PFSK-1 (cell line): Measurements from ENCODE around the gene PTPRQ.

Experiments used
- FOXP2 ChIP-seq: optimal IDR thresholded peaks from 2 replicates; pipeline ENCODE3; 2011; ENCODE audit warnings: borderline replicate concordance, control low read depth, inconsistent platforms; ENCODE audit not compliant: insufficient read depth; ENCODE audit errors: extremely low read length, extremely low read depth
- POLR2AphosphoS5 ChIP-seq: IDR thresholded peaks from 2 replicates; pipeline ENCODE4 v1.6.1; 2012; ENCODE audit warnings: low read depth, mild to moderate bottlenecking, control low read depth, low read length, moderate library complexity
- REST ChIP-seq, 2 experiments: IDR thresholded peaks; 2 replicates each; pipeline versions ENCODE4 v1.6.1 to v1.8.0; 2011 to 2012; ENCODE audit warnings: low read depth in 2 of 2, low read length in 2 of 2, control low read depth in 1 of 2, inconsistent platforms in 1 of 2, mild to moderate bottlenecking in 1 of 2, moderate library complexity in 1 of 2; ENCODE audit not compliant: insufficient read depth in 1 of 2
- SIN3A ChIP-seq: IDR thresholded peaks from 2 replicates; pipeline ENCODE4 v1.6.1; 2012; ENCODE audit warnings: mild to moderate bottlenecking, low read length, moderate library complexity, borderline replicate concordance; ENCODE audit not compliant: insufficient read depth
- TAF1 ChIP-seq: IDR thresholded peaks from 2 replicates; pipeline ENCODE4 v1.6.1; 2012; ENCODE audit warnings: low read length, control low read depth, borderline replicate concordance; ENCODE audit not compliant: insufficient read depth

PTPRQ gene

GRCh38 chr12:80692114-80692513 is 248.1 kb downstream of the PTPRQ start:
- no peak for TF ChIP-seq POLR2AphosphoS5
- TF ChIP-seq TAF1, result no peak
- no peak for TF ChIP-seq FOXP2
- no peak for TF ChIP-seq REST (IDR thresholded peaks at IDR 0.05; ENCODE audit: insufficient read depth in 1 of 2, low read depth in 2 of 2, low read length in 2 of 2)
- no peak for TF ChIP-seq SIN3A

GRCh38 chr12:80697270-80697887 is 253.3 kb downstream of the PTPRQ start:
- no peak for TF ChIP-seq POLR2AphosphoS5
- TF ChIP-seq TAF1, result no peak
- TF ChIP-seq FOXP2, result no peak
- no peak for TF ChIP-seq SIN3A
- no peak for TF ChIP-seq REST (IDR thresholded peaks at IDR 0.05; ENCODE audit: insufficient read depth in 1 of 2, low read depth in 2 of 2, low read length in 2 of 2)

GRCh38 chr12:80698256-80698655 is 254.2 kb downstream of the PTPRQ start:
- TF ChIP-seq REST (IDR thresholded peaks at IDR 0.05; ENCODE audit: insufficient read depth in 1 of 2, low read depth in 2 of 2, low read length in 2 of 2) (no peak), FOXP2 (no peak), SIN3A (no peak), POLR2AphosphoS5 (no peak), TAF1 (no peak)

- no peak for TF ChIP-seq TAF1
- no peak for TF ChIP-seq FOXP2
- no peak for TF ChIP-seq SIN3A
- TF ChIP-seq REST (IDR thresholded peaks at IDR 0.05; ENCODE audit: insufficient read depth in 1 of 2, low read depth in 2 of 2, low read length in 2 of 2), result no peak
- no peak for TF ChIP-seq POLR2AphosphoS5
These were observed 255.0 kb downstream of the PTPRQ start for GRCh38 chr12:80698847-80699542.

- TF ChIP-seq SIN3A, result no peak
- TF ChIP-seq TAF1, result no peak
- no peak for TF ChIP-seq POLR2AphosphoS5
- no peak for TF ChIP-seq REST (IDR thresholded peaks at IDR 0.05; ENCODE audit: insufficient read depth in 1 of 2, low read depth in 2 of 2, low read length in 2 of 2)
- TF ChIP-seq FOXP2, result no peak
These were observed 256.3 kb downstream of the PTPRQ start for GRCh38 chr12:80700327-80700726.
